SHP77 (cell line): ENCODE measurements around the gene HOXA3.

ENCODE experiments used
- DNase-seq, 2 experiments: peaks; one replicate each; lab custom pipeline; 2025; lab: John Stamatoyannopoulos, UW

HOXA3 gene

DNA sequence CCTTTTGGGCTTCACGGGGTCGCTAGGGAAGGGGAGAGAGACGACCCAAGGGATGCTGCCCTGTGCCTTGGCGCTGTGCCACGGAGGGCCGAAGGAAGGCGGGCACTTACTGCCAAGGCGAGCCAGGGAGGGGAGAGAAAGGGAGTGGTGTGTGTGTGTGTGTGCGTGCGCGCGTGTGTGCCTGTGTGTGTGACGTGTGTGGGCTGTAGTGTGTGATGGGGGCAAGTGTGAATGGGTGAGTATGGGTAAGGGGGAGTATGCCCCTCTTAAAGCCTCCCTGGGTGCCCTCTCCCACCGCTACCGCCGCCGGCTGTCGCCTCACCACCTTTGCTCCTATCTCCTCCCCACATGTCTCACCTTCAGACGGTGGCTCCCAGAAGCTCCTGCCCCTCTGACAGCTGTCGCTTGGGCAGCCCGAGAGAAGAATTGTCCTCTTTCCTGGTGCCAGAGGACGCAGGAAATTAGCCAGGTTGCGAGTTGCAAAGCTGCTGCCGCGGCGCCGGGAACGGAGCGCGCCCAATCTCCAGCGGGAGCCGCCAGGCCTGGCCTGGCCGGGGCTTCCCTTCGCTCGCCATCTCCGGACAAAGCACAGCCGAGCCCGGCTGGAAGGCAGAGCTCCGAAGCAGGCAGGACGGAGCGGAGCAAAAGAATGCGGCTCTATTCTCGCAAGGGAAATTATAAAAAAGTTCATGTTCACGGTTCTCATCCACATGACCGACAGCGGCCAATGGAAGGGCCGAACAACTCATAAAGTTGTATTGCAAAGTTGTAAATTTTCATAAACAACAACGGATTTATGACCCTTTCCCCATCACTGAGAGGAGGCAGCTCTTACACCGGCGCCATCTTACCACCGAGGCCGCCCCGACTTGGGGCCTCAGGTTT, at the start of gene HOXA3:
Gene HOXA3 (minus strand): TSS at position 653 of the 885 bp plus-strand sequence. CDS start 41,943 bp downstream, outside the sequence.
- DNase-seq, result no peak

DNA sequence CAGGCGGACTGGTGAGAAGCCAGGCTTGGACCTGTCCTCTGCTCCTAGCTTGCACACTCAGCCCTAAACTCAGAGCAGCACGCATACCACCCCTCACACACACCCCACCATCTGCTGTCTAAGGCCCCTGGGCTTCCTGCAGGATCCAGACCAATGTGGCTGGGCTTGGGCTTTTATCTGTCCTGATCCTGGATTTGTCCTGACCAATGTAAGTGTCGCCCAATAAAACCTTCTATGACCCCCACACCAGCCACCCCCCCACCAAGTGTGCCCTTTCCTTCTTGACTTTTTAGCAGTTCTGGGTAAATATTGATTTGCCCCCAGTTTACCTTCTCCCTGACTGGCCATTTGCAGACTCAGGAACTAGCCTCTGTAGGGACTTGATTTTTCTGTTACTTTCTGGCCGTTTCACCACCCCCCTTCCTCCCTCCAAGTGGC, 49.2 kb upstream of the HOXA3 start:
- no peak for DNase-seq

GRCh38 chr7:27200761-27201579, 48.6 kb upstream of the HOXA3 start:
- DNase-seq, result no peak

GRCh38 chr7:27199849-27200760, 47.7 kb upstream of the HOXA3 start, which contains the start of gene HOXA13:
HOXA13 (minus strand) TSS chr7:27200091; CDS start chr7:27200077, 14 bp downstream.
- no peak for DNase-seq

GRCh38 chr7:27198871-27199801, 46.8 kb upstream of the HOXA3 start:
- no peak for DNase-seq

DNA sequence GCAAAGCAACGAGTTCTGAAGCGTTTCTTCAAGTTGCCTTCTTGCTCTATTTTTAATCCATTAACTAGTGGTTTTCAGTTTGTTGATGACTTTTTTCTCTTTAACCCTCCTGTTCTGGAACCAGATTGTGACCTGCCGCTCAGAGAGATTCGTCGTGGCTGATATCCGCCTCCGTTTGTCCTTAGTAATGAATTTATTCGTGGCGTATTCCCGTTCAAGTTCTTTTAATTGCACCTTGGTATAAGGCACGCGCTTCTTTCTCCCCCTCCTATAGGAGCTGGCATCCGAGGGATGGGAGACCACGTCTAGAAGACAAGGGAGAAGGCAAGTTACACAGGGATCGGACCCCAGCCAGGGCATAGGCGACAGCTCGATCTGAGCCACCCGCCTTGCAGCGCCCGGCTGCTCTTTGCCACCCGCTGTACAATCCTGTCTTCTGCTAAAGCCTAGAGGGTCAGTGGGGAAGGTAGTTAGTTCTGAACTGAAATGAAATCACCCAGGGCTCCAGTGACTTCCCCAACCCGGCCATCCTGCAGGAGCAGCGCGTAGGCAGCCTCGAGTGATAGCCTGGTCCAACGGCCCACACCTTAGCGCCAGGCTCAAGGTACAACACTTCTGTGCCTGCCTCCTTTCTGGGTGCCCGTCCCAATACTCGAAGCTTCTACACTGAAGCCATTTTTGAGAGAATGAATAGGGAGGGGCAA, 45.9 kb upstream of the HOXA3 start:
- no peak for DNase-seq

DNA sequence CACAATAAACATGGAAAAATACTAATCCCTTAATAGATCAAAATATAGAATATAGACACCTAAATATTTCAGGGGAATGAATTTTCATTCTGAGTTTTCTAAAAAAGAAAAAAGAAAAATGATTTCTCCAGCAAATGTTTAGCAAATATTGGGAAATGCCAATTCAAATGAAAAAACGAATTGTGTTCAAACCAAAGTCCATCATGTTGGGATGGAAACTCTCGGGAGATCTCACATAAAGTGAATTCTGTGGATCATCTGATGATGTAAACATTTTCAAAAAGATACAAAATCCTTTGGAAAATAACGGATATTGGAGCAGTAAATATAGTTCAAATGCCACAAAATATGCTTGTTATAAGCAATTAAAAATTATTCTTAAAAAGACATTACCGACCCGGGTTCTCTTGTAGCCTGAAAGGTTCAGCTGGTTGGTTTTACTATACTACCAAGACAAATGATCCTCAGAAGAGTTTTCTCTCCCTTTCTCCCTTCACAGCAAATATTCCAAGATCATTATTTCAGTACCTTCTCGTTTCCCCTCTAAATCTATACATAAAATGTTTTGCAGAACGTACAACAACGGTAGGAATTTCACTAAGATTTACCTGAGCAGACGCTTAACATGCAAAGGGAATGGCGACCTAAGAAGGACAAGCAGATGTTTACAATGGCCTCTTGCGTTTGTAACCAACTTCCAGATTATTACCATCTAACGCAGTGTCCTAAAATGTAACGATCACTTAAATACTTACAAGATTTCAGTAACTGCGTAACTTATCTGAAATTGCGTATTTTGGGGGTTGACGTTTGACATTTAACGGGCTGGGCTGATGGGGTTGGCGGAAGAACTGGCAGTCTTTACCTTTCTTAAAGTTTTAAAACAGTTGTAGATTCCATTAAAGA, 45.0 kb upstream of the HOXA3 start:
- DNase-seq, result no peak

DNA sequence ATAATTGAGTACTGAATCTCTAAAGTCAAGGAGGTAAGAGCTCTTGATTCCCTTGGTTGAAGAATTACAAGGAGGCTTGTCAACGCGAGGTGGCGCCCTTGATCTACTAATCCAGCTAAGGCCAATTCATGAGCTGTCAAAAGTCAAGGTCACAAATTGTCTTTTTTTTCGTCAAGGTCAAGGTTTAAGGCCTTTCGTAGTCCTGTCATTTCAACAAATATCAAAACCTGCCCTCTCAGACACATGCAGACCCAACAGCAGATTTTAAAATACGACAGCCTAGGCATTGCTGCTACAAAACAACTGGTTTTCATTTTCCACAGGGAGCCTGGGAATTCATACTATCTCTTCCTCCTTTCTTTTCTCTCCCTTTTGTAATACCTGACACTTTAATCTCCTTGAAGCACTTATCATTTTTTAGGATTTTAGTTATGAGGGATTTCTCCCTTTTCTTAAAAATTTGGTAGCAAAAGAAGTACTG, 43.9 kb upstream of the HOXA3 start:
- peak; percentile 66 to 77 for DNase-seq

- no peak for DNase-seq
Observed at GRCh38 chr7:27194686-27195379, 42.5 kb upstream of the HOXA3 start.

GRCh38 chr7:27194002-27194352, 41.6 kb upstream of the HOXA3 start:
- DNase-seq, result no peak

DNA sequence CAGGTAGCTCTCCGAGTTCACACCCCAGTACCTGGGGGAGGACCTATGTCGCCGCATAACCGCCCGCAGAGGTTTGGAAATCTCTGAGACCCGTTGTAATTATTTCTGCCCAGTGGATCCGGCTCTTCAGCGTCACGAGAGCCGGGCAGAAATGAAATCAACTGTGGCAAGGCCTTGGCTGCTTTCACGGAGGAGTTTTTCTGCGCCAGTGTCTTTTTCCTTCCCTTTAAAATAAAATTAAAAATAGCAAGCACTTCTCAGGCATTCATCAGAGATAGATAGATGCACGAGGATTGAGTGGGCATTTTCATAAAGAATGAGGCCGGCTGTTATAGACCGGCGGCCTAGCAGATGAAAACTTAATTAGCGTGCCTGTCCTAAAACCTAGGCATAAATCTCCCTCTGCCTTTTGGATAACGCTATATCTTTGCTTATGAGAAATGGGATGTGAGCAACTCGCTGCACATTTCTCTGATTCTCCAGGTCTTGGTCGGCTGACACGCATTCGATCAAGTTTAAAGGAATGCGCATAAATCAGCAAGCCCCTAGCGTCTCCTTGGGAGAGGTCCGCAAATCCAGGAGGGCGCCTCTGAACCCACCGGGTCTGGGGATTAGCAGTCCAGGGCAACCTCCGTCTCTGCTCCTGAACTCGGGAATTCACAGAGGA, 41.1 kb upstream of the HOXA3 start:
- no peak for DNase-seq

- DNase-seq, result no peak
Observed at GRCh38 chr7:27192546-27193334, 40.4 kb upstream of the HOXA3 start.

- no peak for DNase-seq
Observed at GRCh38 chr7:27191833-27192545, 39.6 kb upstream of the HOXA3 start.

DNA sequence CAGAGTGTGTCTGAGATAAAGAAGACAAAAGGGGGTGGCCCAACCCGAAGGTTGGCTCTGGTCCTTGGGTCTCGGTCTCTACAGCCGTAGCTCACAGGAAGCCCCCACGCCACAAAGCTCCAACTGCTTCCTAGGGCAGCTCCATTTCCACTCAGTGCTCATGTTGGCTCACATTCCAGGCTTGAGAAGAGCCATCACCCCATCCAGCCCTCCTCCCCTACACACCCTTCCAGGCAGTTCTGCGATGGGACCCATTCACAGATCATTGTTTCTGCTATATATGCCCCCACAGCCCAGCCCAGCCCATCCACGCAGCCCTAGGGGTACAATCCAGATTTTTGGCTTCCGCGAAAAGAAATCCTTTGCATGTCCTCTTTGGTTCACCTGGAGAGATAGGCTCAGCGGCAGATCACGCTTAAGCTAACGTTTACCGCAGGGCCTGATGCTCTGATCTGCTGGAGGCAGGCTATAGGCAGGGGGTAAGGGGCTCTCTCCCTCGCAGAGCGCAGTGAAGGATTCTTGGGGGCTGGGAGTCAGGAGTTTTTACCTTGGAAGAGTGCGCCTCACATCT, 38.9 kb upstream of the HOXA3 start:
- DNase-seq, result no peak

GRCh38 chr7:27189997-27190748, 37.8 kb upstream of the HOXA3 start:
- DNase-seq, result no peak
